Measurements from ENCODE around the gene USP35.

The USP35 gene

GRCh38 chr11:78189851-78190250, 1.1 kb downstream of the USP35 start:
- DNase-seq (ENCODE audit: low read depth) = no peak
- TF ChIP-seq CTCF (IDR thresholded peaks at IDR 0.05; ENCODE audit: control insufficient read depth, insufficient read depth, low read depth, low read length, missing control alignments) = no peak
- H3K4me3 ChIP-seq (ENCODE audit: control insufficient read depth, low read depth, low read length) = peak overlapping the region; percentile 59

- H3K4me3 ChIP-seq (ENCODE audit: control insufficient read depth, low read depth, low read length) = no peak overlapping the region
- TF ChIP-seq CTCF (IDR thresholded peaks at IDR 0.05; ENCODE audit: control insufficient read depth, insufficient read depth, low read depth, low read length, missing control alignments) = no peak
- no peak for DNase-seq (ENCODE audit: low read depth)
These were observed 1.7 kb downstream of the USP35 start for GRCh38 chr11:78190374-78190773.

GRCh38 chr11:78190871-78191538, 2.3 kb downstream of the USP35 start:
- no peak for DNase-seq (ENCODE audit: low read depth)
- no peak for TF ChIP-seq CTCF (IDR thresholded peaks at IDR 0.05; ENCODE audit: control insufficient read depth, insufficient read depth, low read depth, low read length, missing control alignments)
- H3K4me3 ChIP-seq (ENCODE audit: control insufficient read depth, low read depth, low read length) = no peak overlapping the region

GRCh38 chr11:78192223-78192719, 3.6 kb downstream of the USP35 start:
- H3K4me3 ChIP-seq (ENCODE audit: control insufficient read depth, low read depth, low read length) = no peak overlapping the region
- TF ChIP-seq CTCF (IDR thresholded peaks at IDR 0.05; ENCODE audit: control insufficient read depth, insufficient read depth, low read depth, low read length, missing control alignments) = no peak
- DNase-seq (ENCODE audit: low read depth) = no peak

GRCh38 chr11:78192911-78193351, 4.2 kb downstream of the USP35 start:
- H3K4me3 ChIP-seq (ENCODE audit: control insufficient read depth, low read depth, low read length) = no peak overlapping the region
- DNase-seq (ENCODE audit: low read depth) = no peak
- no peak for TF ChIP-seq CTCF (IDR thresholded peaks at IDR 0.05; ENCODE audit: control insufficient read depth, insufficient read depth, low read depth, low read length, missing control alignments)

GRCh38 chr11:78193806-78194205, 5.1 kb downstream of the USP35 start:
- H3K4me3 ChIP-seq (ENCODE audit: control insufficient read depth, low read depth, low read length) = no peak overlapping the region
- no peak for DNase-seq (ENCODE audit: low read depth)
- TF ChIP-seq CTCF (IDR thresholded peaks at IDR 0.05; ENCODE audit: control insufficient read depth, insufficient read depth, low read depth, low read length, missing control alignments) = no peak

All from AG09309 (cell line).